HG03460 (cell line): ENCODE data around the gene ULBP1.
"Not testable (repeated sequence)": the region's sequence is repeated elsewhere in the genome, so short reads cannot be mapped to it uniquely, and the experiment has no call there.

Experiments used
- ATAC-seq: cut with Tn5 transposase; IDR thresholded peaks from one replicate; pipeline ENCODE4 v1.9.1; 2021; ENCODE audit not compliant: unreplicated experiment

The ULBP1 gene

DNA sequence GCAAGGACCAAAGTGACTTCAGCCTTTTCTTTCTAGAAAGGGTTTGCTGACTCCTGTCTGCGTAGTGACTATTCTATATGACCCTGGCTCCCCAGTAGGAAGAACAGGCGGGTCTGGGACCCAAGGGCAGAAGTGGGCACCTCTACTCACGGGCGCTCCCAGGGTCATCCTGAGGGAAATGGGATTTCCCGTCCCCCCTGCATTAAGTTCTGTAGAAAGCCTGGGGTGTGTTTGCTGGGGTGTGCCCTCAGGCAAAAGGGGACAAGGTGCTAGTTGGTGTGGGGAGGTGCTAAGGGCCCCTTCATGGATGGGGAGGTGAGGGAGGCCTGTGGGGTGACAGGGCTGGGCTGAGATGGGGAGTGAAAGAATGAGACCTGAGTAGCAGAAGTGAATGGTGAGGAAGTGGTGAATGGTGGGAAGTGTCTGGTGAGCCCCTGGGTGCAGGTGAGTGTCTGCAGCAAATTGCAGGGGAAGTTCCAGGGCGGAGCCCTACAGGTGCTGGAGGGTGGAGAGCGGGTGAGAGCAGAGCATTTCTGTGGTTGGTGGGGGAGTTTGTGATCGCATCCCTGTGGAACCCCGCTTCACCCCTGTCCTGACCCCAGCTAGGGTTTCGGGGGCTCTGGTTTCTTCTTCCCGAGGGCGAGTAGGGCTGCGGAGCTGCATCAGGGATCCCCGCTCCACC is 40.5 kb downstream of the ULBP1 start:
- peak; percentile 41 for ATAC-seq

GRCh38 chr6:150004783-150005717 is 41.3 kb downstream of the ULBP1 start:
- peak; percentile 59 for ATAC-seq

DNA sequence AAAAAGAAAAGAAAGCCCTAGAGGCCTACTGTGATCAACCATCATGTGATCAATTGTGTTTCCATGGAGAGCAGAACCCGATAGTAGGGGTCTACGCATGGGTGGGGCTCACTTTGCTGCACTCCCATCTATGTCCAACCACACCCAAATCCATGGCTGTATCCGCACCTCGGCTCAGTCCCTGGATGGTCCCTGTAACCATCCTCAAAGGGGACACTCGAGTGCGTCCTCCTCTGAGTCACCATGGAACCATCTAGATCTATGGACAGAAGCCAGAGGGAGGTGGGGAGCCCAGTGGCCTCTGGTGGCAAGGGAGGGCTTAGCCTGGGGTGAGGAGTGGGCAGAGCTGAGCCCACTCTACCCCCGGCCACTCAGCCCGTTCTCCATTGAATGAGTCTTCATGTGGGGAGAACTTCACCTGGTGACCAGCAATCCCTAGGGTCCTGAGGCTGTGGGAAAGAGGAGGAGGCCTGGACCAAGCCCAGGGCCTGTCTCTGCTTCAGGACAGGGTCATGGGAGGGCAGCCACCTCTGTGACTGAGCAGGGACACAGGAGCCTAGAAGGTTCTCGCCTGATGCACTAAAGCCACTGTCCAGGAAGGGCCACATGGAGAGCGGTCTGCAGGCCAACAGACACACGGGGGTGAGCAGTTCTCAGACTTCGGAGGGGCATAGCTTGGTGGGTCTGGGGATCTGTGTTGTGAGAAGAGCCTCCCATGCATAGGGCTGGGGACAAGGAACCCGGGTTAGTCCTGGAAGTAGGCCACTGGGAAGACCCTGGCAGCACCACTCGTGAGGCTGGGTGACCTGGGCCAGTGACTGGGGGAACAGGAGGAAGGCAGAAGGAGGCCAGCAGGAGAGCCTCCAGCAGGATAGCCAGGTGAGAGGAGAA is 42.3 kb downstream of the ULBP1 start:
- no peak for ATAC-seq

GRCh38 chr6:150006961-150007464 is 43.3 kb downstream of the ULBP1 start:
- no peak for ATAC-seq

- no peak for ATAC-seq
These were observed 44.8 kb downstream of the ULBP1 start for GRCh38 chr6:150008588-150008987.

GRCh38 chr6:150012846-150013784 is 49.4 kb downstream of the ULBP1 start:
- ATAC-seq, result not testable (repeated sequence)

- ATAC-seq, result not testable (repeated sequence)
These were observed 50.3 kb downstream of the ULBP1 start for GRCh38 chr6:150013785-150014622.

DNA sequence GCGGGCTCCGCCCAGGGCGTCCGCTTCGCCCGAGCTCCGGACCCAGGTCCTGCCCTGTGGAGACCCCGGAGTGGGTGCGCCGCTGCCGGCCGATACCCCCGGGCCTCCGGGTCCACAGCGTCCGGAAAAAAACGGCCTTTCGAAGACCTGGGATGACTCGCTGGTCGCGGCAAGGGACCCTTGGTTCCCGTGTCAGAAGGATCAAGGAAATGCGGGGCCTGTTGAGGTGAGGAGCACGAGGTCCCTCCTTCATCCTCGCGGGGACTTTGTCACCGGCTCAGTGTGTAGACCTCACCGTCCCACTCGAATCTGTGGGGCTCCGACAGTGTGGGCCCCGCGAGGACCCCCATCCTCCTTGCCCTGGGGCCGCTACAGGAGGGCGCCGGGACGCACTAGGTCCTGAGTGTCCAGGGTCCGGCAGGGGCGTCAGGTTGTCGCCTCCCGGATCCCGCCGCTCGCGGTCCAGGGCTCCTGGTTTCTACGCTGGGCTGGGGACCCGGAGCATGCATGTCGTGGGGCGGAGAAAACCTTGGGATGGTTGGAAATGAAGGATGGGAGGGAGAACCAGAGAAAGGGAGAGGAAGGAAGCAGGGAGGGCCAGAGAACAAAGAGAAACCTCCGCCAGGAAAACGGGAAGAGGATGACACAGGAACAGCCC is 51.0 kb downstream of the ULBP1 start:
- ATAC-seq, result not testable (repeated sequence)

DNA sequence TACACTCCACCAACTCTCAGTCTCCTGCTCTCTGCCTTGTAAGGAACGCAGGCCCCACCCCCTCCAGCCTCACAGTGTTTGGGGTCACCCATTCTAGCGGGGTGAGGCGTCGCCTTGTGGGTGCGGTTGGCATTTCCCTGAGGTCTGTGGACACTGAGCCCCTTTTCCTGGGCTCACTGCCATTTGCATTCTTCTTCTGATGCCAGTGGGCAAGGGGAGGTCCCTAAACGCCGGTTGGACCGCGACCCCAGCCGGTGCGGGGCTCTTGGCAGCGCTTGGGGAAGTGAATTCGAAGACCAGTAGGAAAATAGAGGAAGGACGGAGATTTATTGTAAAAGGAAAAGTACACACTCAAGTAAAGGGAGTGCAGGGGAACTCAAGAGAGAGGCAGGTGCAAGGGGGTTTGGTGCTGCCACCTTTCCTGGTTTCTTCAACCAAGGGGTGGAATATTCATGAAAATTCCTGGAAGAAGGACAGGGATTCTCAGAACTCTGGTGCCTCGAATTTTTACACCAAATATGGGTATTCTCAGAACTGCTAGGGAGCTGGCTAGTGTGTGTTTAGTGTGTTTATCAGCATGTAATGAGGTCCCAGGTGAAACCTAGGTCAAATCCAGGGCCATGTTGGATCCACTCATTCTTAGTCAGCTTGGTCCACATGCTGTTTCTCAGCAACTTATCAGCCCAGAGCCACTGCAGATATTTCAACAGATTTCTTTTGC is 51.7 kb downstream of the ULBP1 start:
- ATAC-seq, result not testable (repeated sequence)

- ATAC-seq, result peak; percentile 67
These were observed 52.8 kb downstream of the ULBP1 start for GRCh38 chr6:150016324-150017185.

GRCh38 chr6:150017186-150017521 is 53.4 kb downstream of the ULBP1 start:
- not testable (repeated sequence) for ATAC-seq

DNA sequence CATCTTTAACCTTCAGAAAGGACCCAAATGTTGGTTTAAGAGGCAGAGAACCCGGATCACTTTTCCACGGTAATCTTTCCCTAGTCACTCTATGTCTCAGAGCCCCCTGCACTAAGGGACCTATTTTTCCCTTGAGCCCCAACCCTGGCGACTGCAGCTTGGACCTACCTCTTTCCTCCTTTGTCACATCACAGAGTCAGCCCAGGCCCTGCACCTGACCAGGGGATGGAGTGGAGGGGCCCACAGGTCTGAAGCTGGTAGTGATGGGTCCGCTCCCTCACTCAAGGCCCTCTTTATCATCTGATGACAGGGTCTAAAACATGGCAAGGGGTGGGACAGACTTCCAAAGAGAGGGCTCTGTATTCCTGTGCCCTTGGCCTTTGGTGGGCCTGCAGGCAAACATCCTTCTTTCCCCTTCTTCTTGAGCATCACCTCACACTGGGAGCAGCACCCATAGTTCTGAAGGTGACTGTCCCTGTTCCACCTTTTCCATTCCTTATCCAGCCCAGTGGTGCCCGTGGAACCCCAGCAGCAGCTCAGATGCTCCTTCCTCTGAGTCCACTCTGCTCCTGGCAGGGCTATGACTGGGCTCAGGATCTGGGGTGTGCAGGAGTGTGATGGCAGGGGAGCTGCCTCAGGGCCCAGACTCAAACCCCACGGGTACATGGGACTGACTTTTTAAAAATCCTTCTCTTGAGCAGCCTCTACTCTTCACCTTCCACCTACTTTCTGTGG is 55.3 kb downstream of the ULBP1 start:
- ATAC-seq, result no peak

GRCh38 chr6:150021870-150022269 is 58.1 kb downstream of the ULBP1 start:
- ATAC-seq, result not testable (repeated sequence)
